GM12891 (cell line): ENCODE data around the gene ROR1.

Experiments
- PAX5 ChIP-seq: IDR thresholded peaks from 2 replicates; pipeline ENCODE4 v1.6.1; 2011; ENCODE audit warnings: low read length, moderate library complexity, mild to moderate bottlenecking; ENCODE audit not compliant: insufficient read depth, severe bottlenecking
- POLR2A ChIP-seq: IDR thresholded peaks from 2 replicates; pipeline ENCODE4 v1.6.1; 2011; ENCODE audit warnings: low read depth, low read length, control low read depth
- POLR2AphosphoS5 ChIP-seq: IDR thresholded peaks from 2 replicates; pipeline ENCODE4 v1.6.1; 2011; ENCODE audit warnings: low read depth, low read length, control low read depth
- POU2F2 ChIP-seq: IDR thresholded peaks from 2 replicates; pipeline ENCODE4 v1.6.1; 2011; ENCODE audit warnings: low read depth, mild to moderate bottlenecking, control low read depth, low read length, moderate library complexity
- SPI1 ChIP-seq: IDR thresholded peaks from 2 replicates; pipeline ENCODE4 v1.6.1; 2011; ENCODE audit warnings: low read depth, low read length, control low read depth
- TAF1 ChIP-seq: IDR thresholded peaks from 2 replicates; pipeline ENCODE4 v1.6.1; 2011; ENCODE audit warnings: low read depth, low read length, control low read depth

DNA sequence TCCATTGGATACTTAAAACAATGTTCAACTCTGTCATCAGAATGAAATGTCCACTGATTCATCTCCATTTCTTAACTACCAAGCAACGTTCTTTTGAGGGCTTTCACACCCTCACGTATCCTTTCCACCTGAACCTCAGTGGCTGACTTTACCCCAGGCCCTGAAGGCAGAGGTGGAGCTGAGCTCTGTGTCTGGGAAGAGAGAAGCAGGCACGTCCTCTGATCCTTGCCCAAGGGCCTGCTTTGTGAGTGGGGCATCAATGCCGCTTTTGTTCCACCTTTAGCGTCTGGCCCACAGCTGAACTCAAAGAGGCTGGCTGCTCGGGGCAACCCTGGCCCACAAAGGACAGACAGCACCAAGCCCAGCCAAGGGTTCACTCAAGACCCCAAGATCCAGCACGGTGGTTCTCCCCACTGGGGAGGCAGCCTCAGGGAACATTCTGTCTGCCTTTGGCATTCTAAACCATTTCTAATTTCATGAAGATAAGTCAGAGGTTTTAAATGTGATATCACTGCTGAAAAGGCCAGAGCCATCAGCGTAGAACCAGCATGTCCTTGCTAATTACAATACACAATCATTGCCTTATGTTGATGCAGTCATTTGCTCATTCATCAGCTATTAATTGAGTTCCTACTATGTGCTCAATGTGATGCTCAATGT lies 303.6 kb downstream of the ROR1 start:
- TF ChIP-seq POLR2AphosphoS5: no peak
- TF ChIP-seq TAF1: no peak
- TF ChIP-seq SPI1: no peak
- TF ChIP-seq POLR2A: no peak
- TF ChIP-seq PAX5: no peak
- TF ChIP-seq POU2F2: no peak
